ENCODE measurements around the gene CAMK2D. TPM values are rescaled to one million over a fixed set of nuclear protein-coding genes. Genes with fewer than 3 reads are reported as not detected.

Gene CAMK2D
- total RNA-seq, 1 experiment from 2014 or later, result 15.4 TPM

- Histone ChIP-seq H3K9me3 (ENCODE audit: low read length) (no peaks in the 10 kb centered on the region), H3K9ac (ENCODE audit: low read length) (no peak overlapping the region), H3K36me3 (ENCODE audit: low read depth, low read length) (no peaks in the 10 kb centered on the region), H3K79me2 (ENCODE audit: low read length) (no peaks in the 10 kb centered on the region), H3K9me2 (replicated peaks; ENCODE audit: low read length) (no peaks in the 10 kb centered on the region), H2AFZ (ENCODE audit: low read length) (no peak overlapping the region), H3K4me2 (ENCODE audit: low read length) (no peak overlapping the region), H3K4me3 (ENCODE audit: low read length) (no peak overlapping the region), H3K27ac (ENCODE audit: low read length) (no peak overlapping the region), H3F3A (ENCODE audit: low read length, unreplicated experiment) (no peaks in the 10 kb centered on the region), H3K4me1 (ENCODE audit: insufficient read depth, low read length) (no peaks in the 10 kb centered on the region), H3K27me3 (ENCODE audit: low read length) (no peaks in the 10 kb centered on the region), H4K20me1 (ENCODE audit: low read length) (no peaks in the 10 kb centered on the region)
- CTCF ChIA-PET, result no interaction called here
- ATAC-seq, result no peak
- BruUV-seq (replicated peaks), result no TSS peak
- POLR2A ChIA-PET (ENCODE audit: unreplicated experiment), result no interaction called here
- TF ChIP-seq EZH2 (IDR thresholded peaks at IDR 0.05; ENCODE audit: low read length, unreplicated experiment), result no peak
- TF ChIP-seq, protein P1, sequence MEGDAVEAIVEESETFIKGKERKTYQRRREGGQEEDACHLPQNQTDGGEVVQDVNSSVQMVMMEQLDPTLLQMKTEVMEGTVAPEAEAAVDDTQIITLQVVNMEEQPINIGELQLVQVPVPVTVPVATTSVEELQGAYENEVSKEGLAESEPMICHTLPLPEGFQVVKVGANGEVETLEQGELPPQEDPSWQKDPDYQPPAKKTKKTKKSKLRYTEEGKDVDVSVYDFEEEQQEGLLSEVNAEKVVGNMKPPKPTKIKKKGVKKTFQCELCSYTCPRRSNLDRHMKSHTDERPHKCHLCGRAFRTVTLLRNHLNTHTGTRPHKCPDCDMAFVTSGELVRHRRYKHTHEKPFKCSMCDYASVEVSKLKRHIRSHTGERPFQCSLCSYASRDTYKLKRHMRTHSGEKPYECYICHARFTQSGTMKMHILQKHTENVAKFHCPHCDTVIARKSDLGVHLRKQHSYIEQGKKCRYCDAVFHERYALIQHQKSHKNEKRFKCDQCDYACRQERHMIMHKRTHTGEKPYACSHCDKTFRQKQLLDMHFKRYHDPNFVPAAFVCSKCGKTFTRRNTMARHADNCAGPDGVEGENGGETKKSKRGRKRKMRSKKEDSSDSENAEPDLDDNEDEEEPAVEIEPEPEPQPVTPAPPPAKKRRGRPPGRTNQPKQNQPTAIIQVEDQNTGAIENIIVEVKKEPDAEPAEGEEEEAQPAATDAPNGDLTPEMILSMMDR (conservative IDR thresholded peaks at IDR 0.05; ENCODE audit: low read depth, low read length), result no peak
- no peak for TF ChIP-seq EZH2phosphoT487 (IDR thresholded peaks at IDR 0.05; ENCODE audit: borderline replicate concordance, low read length)
- intact Hi-C loops (cut with micrococcal nuclease), result no loop called here
- DNase-seq, result no peak
Observed at GRCh38 chr4:113750296-113750695, 11.2 kb downstream of the CAMK2D start.

DNA sequence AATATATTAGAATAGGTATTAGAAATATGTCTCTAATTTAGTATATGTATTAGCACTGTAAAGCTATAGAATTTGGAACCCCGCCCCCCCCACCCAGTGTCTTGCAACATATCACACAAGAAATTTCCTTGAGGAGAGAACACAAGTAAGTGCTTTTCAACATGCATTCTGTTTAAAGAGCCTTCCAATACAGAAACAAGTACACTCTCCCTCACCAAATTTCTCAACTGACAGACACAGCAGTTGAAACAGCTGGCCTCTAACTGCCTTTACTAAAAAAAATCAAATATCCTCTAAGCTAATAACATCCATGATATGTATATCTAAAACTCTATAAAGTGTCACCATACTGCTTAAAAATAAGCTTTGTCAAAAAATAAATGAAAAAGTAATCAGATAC, 12.4 kb downstream of the CAMK2D start:
- no peak overlapping the region for H3K9ac ChIP-seq (ENCODE audit: low read length)
- no peak overlapping the region for H2AFZ ChIP-seq (ENCODE audit: low read length)
- ATAC-seq (no peak), DNase-seq (no peak)
- H3K27ac ChIP-seq (ENCODE audit: low read length), result no peak overlapping the region
- no peaks in the 10 kb centered on the region for H3K36me3 ChIP-seq (ENCODE audit: low read depth, low read length)
- TF ChIP-seq EZH2phosphoT487 (IDR thresholded peaks at IDR 0.05; ENCODE audit: borderline replicate concordance, low read length), result no peak
- TF ChIP-seq, protein P1 (conservative IDR thresholded peaks at IDR 0.05; ENCODE audit: low read depth, low read length), result no peak
- TF ChIP-seq EZH2 (IDR thresholded peaks at IDR 0.05; ENCODE audit: low read length, unreplicated experiment), result no peak
- BruUV-seq (replicated peaks), result no TSS peak
- ChIA-PET POLR2A (ENCODE audit: unreplicated experiment) (no interaction called here), CTCF (no interaction called here)
- no peaks in the 10 kb centered on the region for H4K20me1 ChIP-seq (ENCODE audit: low read length)
- H3K9me2 ChIP-seq (replicated peaks; ENCODE audit: low read length), result no peaks in the 10 kb centered on the region
- intact Hi-C loops (cut with micrococcal nuclease), result no loop called here
- no peaks in the 10 kb centered on the region for H3F3A ChIP-seq (ENCODE audit: low read length, unreplicated experiment)
- no peaks in the 10 kb centered on the region for H3K27me3 ChIP-seq (ENCODE audit: low read length)
- no peaks in the 10 kb centered on the region for H3K9me3 ChIP-seq (ENCODE audit: low read length)
- H3K4me3 ChIP-seq (ENCODE audit: low read length), result no peak overlapping the region
- no peaks in the 10 kb centered on the region for H3K4me1 ChIP-seq (ENCODE audit: insufficient read depth, low read length)
- H3K79me2 ChIP-seq (ENCODE audit: low read length), result no peaks in the 10 kb centered on the region
- H3K4me2 ChIP-seq (ENCODE audit: low read length), result no peak overlapping the region

DNA sequence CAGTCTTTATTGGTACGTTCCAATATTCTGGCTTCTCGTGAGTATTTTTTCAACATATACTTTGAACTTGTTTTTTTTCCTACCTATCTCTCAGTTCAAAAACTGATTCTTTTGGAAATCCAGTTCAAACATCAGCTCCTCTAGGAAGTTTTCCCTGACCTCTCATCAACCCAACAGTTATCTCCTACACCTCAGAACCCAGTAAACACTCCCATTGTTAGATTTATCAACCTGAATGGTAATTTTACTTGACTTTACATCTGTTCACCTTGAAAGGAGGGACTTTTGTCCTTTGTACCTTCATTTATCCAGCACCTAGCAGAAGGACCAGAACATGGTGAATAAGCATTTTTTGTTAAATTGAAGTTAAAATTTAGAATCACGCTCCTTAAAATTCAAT, 13.6 kb downstream of the CAMK2D start:
- no peak overlapping the region for H3K9ac ChIP-seq (ENCODE audit: low read length)
- intact Hi-C loops (cut with micrococcal nuclease), result no loop called here
- no peak overlapping the region for H3K4me3 ChIP-seq (ENCODE audit: low read length)
- H3K27ac ChIP-seq (ENCODE audit: low read length), result no peak overlapping the region
- ATAC-seq (no peak), DNase-seq (no peak)
- TF ChIP-seq EZH2 (IDR thresholded peaks at IDR 0.05; ENCODE audit: low read length, unreplicated experiment) (no peak), EZH2phosphoT487 (IDR thresholded peaks at IDR 0.05; ENCODE audit: borderline replicate concordance, low read length) (no peak)
- TF ChIP-seq, protein P1 (conservative IDR thresholded peaks at IDR 0.05; ENCODE audit: low read depth, low read length), result no peak
- ChIA-PET POLR2A (ENCODE audit: unreplicated experiment) (no interaction called here), CTCF (no interaction called here)
- H3K79me2 ChIP-seq (ENCODE audit: low read length), result no peaks in the 10 kb centered on the region
- no peaks in the 10 kb centered on the region for H3F3A ChIP-seq (ENCODE audit: low read length, unreplicated experiment)
- H3K27me3 ChIP-seq (ENCODE audit: low read length), result no peaks in the 10 kb centered on the region
- H3K4me1 ChIP-seq (ENCODE audit: insufficient read depth, low read length), result no peaks in the 10 kb centered on the region
- no peaks in the 10 kb centered on the region for H3K36me3 ChIP-seq (ENCODE audit: low read depth, low read length)
- H3K4me2 ChIP-seq (ENCODE audit: low read length), result no peak overlapping the region
- H3K9me2 ChIP-seq (replicated peaks; ENCODE audit: low read length), result no peaks in the 10 kb centered on the region
- H4K20me1 ChIP-seq (ENCODE audit: low read length), result no peaks in the 10 kb centered on the region
- no TSS peak for BruUV-seq (replicated peaks)
- H3K9me3 ChIP-seq (ENCODE audit: low read length), result no peaks in the 10 kb centered on the region
- no peak overlapping the region for H2AFZ ChIP-seq (ENCODE audit: low read length)
